Smooth muscle cell (in vitro differentiated cells): ENCODE results near the gene ZNF212. TPM values are rescaled to one million over a fixed set of nuclear protein-coding genes. Genes with fewer than 3 reads are reported as not detected.

Experiments used
- DNase-seq: peaks from one replicate; lab custom pipeline; 2025; ENCODE audit not compliant: unreplicated experiment; lab: John Stamatoyannopoulos, UW
- H2AFZ ChIP-seq: fragments of 200-600 bp; sonication (generic); 2 replicates; pipeline ENCODE4 v1.6.0; 2016; ENCODE audit warnings: antibody characterized with exemption, low read depth, mild to moderate bottlenecking
- H3F3A ChIP-seq: fragments of 200-600 bp; sonication (generic); 2 replicates; pipeline ENCODE4 v1.6.0; 2017; ENCODE audit warnings: antibody characterized with exemption, low read depth
- H3K27ac ChIP-seq: fragments of 200-600 bp; sonication (generic); 2 replicates; pipeline ENCODE4 v1.5.1; 2016; ENCODE audit warnings: low read depth, mild to moderate bottlenecking
- H3K27me3 ChIP-seq: fragments of 200-600 bp; sonication (generic); 2 replicates; pipeline ENCODE4 v1.6.1; 2016; ENCODE audit warnings: low read depth, mild to moderate bottlenecking
- H3K36me3 ChIP-seq: fragments of 200-600 bp; sonication (generic); 2 replicates; pipeline ENCODE4 v1.5.1; 2016; ENCODE audit warnings: low read depth
- H3K4me1 ChIP-seq: fragments of 200-600 bp; sonication (generic); 2 replicates; pipeline ENCODE4 v1.5.1; 2016; ENCODE audit warnings: low read depth
- H3K4me2 ChIP-seq: fragments of 200-600 bp; sonication (generic); 2 replicates; pipeline ENCODE4 v1.6.0; 2016; ENCODE audit warnings: mild to moderate bottlenecking
- H3K4me3 ChIP-seq: fragments of 200-600 bp; sonication (generic); 2 replicates; pipeline ENCODE4 v1.5.1; 2016; ENCODE audit warnings: mild to moderate bottlenecking
- H3K79me2 ChIP-seq: fragments of 200-600 bp; sonication (generic); 2 replicates; pipeline ENCODE4 v1.6.0; 2016; ENCODE audit warnings: low read depth, mild to moderate bottlenecking
- H3K9ac ChIP-seq: fragments of 200-600 bp; sonication (generic); 2 replicates; pipeline ENCODE4 v1.6.0; 2016; ENCODE audit warnings: low read depth
- H3K9me3 ChIP-seq: fragments of 200-600 bp; sonication (generic); replicated peaks from 2 replicates; pipeline ENCODE4 v1.5.1; 2016; ENCODE audit warnings: low read depth
- H4K20me1 ChIP-seq: fragments of 200-600 bp; sonication (generic); 2 replicates; pipeline ENCODE4 v1.6.0; 2016; ENCODE audit warnings: low read depth
- CTCF ChIP-seq: fragments of 200-600 bp; sonication (generic); IDR thresholded peaks from 2 replicates; pipeline ENCODE4 v1.5.1; 2017; ENCODE audit warnings: borderline replicate concordance, mild to moderate bottlenecking, antibody characterized with exemption; ENCODE audit not compliant: insufficient read depth, poor library complexity, severe bottlenecking
- WGBS: methylation state at CpG from one replicate; pipeline ENCODE4 v1.1.7; 2016; ENCODE audit warnings: low lambda C conversion rate; 5-methylcytosine and 5-hydroxymethylcytosine counted together
- polyA plus RNA-seq: library from polyadenylated mRNA; unstranded; fragments of >200 nt; fragmentation: Nextera tagmentation; extraction: Ambion mirVana; gene quantifications from 2 replicates; pipeline ENCODE4 v1.2.1, GENCODE V29; 2016
- total RNA-seq: library from RNA; depleted of rRNA; stranded (reverse); fragments of >200 nt; gene quantifications from 2 replicates; pipeline ENCODE4 v1.2.3, GENCODE V29; 2014

ZNF212 gene
- total and polyA plus RNA-seq, 2 experiments from 2014 or later = 4.6 to 7.7 TPM

- H3K4me2 ChIP-seq = no peak overlapping the region
- TF ChIP-seq CTCF = no peak
- H4K20me1 ChIP-seq = no peaks in the 10 kb centered on the region
- H3K36me3 ChIP-seq = peaks cover 6% of the 10 kb centered on the region
- peaks cover 14% of the 10 kb centered on the region for H3K79me2 ChIP-seq
- H3K27ac ChIP-seq = no peak overlapping the region
- no peaks in the 10 kb centered on the region for H3K27me3 ChIP-seq
- no peaks in the 10 kb centered on the region for H3F3A ChIP-seq
- no peak overlapping the region for H2AFZ ChIP-seq
- WGBS = 94% methylated on average over 10 of the region's 11 CpGs
- no peak overlapping the region for H3K9ac ChIP-seq
- no peak overlapping the region for H3K4me3 ChIP-seq
- peaks cover 3% of the 10 kb centered on the region for H3K9me3 ChIP-seq
- no peaks in the 10 kb centered on the region for H3K4me1 ChIP-seq
- DNase-seq = no peak
Measured at GRCh38 chr7:149278396-149278795, 38.9 kb downstream of the ZNF212 start.

- H3K9me3 ChIP-seq = peaks cover 3% of the 10 kb centered on the region
- H3K9ac ChIP-seq = no peak overlapping the region
- H3K4me3 ChIP-seq = no peak overlapping the region
- no peak overlapping the region for H2AFZ ChIP-seq
- H3K27me3 ChIP-seq = no peaks in the 10 kb centered on the region
- H3F3A ChIP-seq = no peaks in the 10 kb centered on the region
- no peak overlapping the region for H3K4me2 ChIP-seq
- H3K27ac ChIP-seq = no peak overlapping the region
- TF ChIP-seq CTCF = no peak
- H3K79me2 ChIP-seq = peaks cover 8% of the 10 kb centered on the region
- peaks cover 6% of the 10 kb centered on the region for H3K36me3 ChIP-seq
- no peaks in the 10 kb centered on the region for H3K4me1 ChIP-seq
- H4K20me1 ChIP-seq = peaks cover 4% of the 10 kb centered on the region
- DNase-seq = no peak
- 96% methylated on average over 17 of the region's 17 CpGs for whole genome bisulfite sequencing
Measured at GRCh38 chr7:149279111-149279743, 39.8 kb downstream of the ZNF212 start.

- no peak overlapping the region for H3K27ac ChIP-seq
- H3K27me3 ChIP-seq = no peaks in the 10 kb centered on the region
- no peaks in the 10 kb centered on the region for H3K36me3 ChIP-seq
- no peak overlapping the region for H3K4me3 ChIP-seq
- H2AFZ ChIP-seq = no peak overlapping the region
- H3K9ac ChIP-seq = no peak overlapping the region
- H3K79me2 ChIP-seq = no peaks in the 10 kb centered on the region
- no peak overlapping the region for H3K4me2 ChIP-seq
- no peak for DNase-seq
- no peak for TF ChIP-seq CTCF
- H4K20me1 ChIP-seq = peaks cover 10% of the 10 kb centered on the region
- no peaks in the 10 kb centered on the region for H3K9me3 ChIP-seq
- no peaks in the 10 kb centered on the region for H3F3A ChIP-seq
- WGBS = 86% methylated on average over 8 of the region's 9 CpGs
- peaks cover 5% of the 10 kb centered on the region for H3K4me1 ChIP-seq
Measured at GRCh38 chr7:149280151-149280550, 40.7 kb downstream of the ZNF212 start.

DNA sequence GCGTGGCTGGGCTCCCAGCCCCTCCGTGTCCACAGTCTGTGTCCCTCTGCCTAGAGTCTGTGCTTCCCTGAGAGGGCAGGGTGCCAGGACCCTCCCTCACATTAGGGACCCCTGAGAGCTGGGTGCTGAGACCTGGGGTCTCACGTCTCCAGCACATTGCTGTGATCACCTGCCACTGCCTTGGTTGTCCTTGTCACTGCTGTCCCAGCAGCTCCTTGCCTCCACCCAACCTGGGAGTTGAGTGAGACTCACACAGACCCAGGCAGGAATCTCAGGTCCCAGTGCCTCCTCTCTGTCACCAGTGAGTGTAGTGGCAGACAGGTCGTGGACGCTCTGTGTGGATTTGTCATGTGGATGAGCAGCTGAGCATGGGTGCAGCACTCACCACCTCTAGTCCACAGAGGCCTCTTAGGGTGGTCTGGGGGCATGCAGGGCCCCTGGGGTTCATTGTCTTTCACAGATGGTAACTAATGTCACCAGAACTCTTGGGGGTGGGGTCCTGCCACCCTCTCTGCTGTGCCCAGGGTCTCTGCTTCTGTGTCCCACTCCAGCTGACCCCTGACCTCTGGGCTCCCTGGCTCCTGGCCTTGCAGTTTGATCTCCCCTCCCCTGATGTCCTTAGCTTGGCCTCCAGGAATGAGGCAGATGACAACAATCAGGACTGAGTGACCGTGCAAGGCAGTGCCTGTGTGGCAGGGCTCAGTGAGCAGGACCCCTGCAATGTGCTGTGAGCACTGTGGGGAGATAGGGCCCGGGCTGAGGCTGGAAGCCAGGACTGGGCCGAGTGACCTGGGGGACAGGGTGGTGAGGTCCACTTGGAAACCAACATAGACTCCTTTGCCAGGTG lies 41.4 kb downstream of the ZNF212 start:
- no peak overlapping the region for H3K27ac ChIP-seq
- no peaks in the 10 kb centered on the region for H3K79me2 ChIP-seq
- H3K4me2 ChIP-seq = no peak overlapping the region
- H2AFZ ChIP-seq = no peak overlapping the region
- H4K20me1 ChIP-seq = peaks cover 10% of the 10 kb centered on the region
- no peaks in the 10 kb centered on the region for H3K36me3 ChIP-seq
- no peak for DNase-seq
- H3K4me1 ChIP-seq = peaks cover 5% of the 10 kb centered on the region
- no peaks in the 10 kb centered on the region for H3K27me3 ChIP-seq
- H3K9ac ChIP-seq = no peak overlapping the region
- TF ChIP-seq CTCF = no peak
- 96% methylated on average over 8 of the region's 8 CpGs for WGBS
- H3K4me3 ChIP-seq = no peak overlapping the region
- H3K9me3 ChIP-seq = no peaks in the 10 kb centered on the region
- no peaks in the 10 kb centered on the region for H3F3A ChIP-seq
